ENCODE data around the gene HTR3D. TPM values are rescaled to one million over a fixed set of nuclear protein-coding genes. Genes with fewer than 3 reads are reported as not detected.
"Not testable (repeated sequence)": the region's sequence is repeated elsewhere in the genome, so short reads cannot be mapped to it uniquely, and the experiment has no call there.

HTR3D gene
- total RNA-seq, 2 donors from 2014 or later: not detected

DNA sequence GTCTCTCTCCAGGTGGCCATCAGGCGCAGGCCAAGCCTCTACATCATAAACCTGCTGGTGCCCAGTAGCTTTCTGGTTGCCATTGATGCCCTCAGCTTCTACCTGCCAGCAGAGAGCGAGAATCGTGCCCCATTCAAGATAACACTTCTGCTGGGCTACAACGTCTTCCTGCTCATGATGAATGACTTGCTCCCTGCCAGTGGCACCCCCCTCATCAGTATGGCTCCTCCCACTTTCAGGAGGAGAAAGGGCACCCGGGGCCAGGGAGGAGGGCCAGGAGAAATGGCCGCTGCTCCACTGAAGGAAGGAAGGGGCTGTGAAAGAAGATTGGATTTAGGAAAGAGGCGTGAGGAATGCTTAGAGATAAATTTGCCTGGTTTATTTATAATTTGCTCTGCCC lies 27.9 kb downstream of the HTR3D start:
- Histone ChIP-seq H3K27ac (no peak overlapping the region), H3K9me3 (no peaks in the 10 kb centered on the region), H3K4me3 (no peak overlapping the region), H3K9ac (ENCODE audit: low read depth in 2 of 2, low read length in 2 of 2) (no peak overlapping the region), H3K36me3 (no peaks in the 10 kb centered on the region), H3K4me1 (no peaks in the 10 kb centered on the region), H3K27me3 (no peaks in the 10 kb centered on the region)
- no peak for DNase-seq
- intact Hi-C loops (cut with DNase I): no loop called here
- no peak for TF ChIP-seq CTCF (IDR thresholded peaks at IDR 0.05)

- intact Hi-C loops (cut with DNase I): no loop called here
- Histone ChIP-seq H3K9ac (ENCODE audit: low read depth in 2 of 2, low read length in 2 of 2) (no peak overlapping the region), H3K4me3 (no peak overlapping the region), H3K36me3 (no peaks in the 10 kb centered on the region), H3K27ac (no peak overlapping the region), H3K4me1 (no peaks in the 10 kb centered on the region), H3K27me3 (no peaks in the 10 kb centered on the region), H3K9me3 (no peaks in the 10 kb centered on the region)
- no peak for DNase-seq
- no peak for TF ChIP-seq CTCF (IDR thresholded peaks at IDR 0.05)
Observed at GRCh38 chr3:184062637-184063036, 31.1 kb downstream of the HTR3D start.

DNA sequence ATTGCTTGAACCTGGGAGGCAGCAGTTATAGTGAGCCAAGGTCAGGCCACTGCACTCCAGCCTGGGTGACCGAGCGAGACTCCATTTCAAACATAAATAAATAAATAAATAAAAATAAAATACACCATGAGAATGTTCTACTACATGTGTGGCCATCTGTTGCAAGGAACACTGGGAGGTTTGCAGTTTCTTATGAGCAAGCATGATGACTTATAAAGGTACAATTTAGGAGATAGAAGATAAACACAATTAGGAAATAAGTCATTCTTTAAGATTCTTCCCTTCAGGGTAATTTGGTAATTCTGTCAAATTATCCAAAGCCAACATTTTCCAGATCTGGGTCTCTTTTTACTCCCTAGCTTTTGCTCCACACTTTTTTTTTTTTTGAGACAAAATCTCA lies 34.7 kb downstream of the HTR3D start:
- no peaks in the 10 kb centered on the region for H3K9me3 ChIP-seq
- H3K4me3 ChIP-seq: no peak overlapping the region
- intact Hi-C loops (cut with DNase I): no loop called here
- H3K36me3 ChIP-seq: no peaks in the 10 kb centered on the region
- no peak for TF ChIP-seq CTCF (IDR thresholded peaks at IDR 0.05)
- H3K9ac ChIP-seq (ENCODE audit: low read depth in 2 of 2, low read length in 2 of 2): no peak overlapping the region
- no peak overlapping the region for H3K27ac ChIP-seq
- DNase-seq: no peak
- no peaks in the 10 kb centered on the region for H3K4me1 ChIP-seq
- H3K27me3 ChIP-seq: no peaks in the 10 kb centered on the region

DNA sequence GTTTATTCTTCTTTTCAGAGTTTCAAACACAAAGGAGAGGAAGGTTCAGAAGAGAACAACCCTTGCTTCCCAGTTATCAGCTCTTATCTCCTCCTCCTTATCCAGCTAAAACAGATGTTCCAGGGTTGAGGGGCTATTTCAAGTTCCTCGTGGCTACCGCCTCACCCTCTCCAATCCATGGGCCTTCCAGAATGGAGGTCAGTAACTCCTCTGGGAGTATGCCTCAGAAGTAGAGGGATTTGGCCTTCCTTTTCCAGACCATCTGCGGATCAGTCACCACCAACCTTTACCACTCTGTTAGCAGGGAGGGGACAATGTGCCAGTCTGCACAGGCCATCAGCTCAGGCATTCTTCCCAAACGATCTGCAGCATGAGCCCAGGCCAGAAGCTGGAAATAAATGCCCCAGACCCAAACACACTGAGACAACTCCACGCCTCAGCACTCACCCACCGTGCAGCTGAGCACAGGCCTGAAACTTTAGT lies 36.1 kb downstream of the HTR3D start:
- DNase-seq: no peak

DNA sequence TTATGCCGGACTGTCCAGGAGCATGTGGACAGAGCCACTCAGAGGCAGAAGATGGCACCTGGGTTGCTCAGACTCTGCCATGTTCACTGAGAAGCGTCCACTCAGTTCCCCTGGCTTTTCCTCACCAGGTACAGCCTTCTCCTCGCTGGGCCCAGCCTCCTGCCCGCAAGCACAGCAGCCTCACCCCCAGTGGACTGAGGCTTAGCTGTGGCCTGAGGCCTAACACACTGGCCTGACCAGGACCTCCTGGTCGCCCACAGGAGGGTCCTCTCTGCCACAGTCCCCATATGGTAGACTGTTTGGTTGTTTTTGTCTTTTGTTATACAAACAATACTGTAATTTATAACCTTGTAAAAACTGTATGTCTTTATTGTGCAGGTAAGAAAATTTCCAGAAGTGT lies 36.8 kb downstream of the HTR3D start:
- no peak overlapping the region for H3K9ac ChIP-seq (ENCODE audit: low read depth in 2 of 2, low read length in 2 of 2)
- no peak overlapping the region for H3K27ac ChIP-seq
- no peak for DNase-seq
- no peaks in the 10 kb centered on the region for H3K9me3 ChIP-seq
- intact Hi-C loops (cut with DNase I): no loop called here
- H3K27me3 ChIP-seq: no peaks in the 10 kb centered on the region
- H3K4me3 ChIP-seq: no peak overlapping the region
- H3K4me1 ChIP-seq: no peaks in the 10 kb centered on the region
- no peaks in the 10 kb centered on the region for H3K36me3 ChIP-seq
- no peak for TF ChIP-seq CTCF (IDR thresholded peaks at IDR 0.05)

More for the DNA sequence above, 36.1 kb downstream of the HTR3D start:
- H3K4me3 ChIP-seq: no peak overlapping the region
- intact Hi-C loops (cut with DNase I): no loop called here
- H3K4me1 ChIP-seq: no peaks in the 10 kb centered on the region
- no peak overlapping the region for H3K27ac ChIP-seq
- H3K27me3 ChIP-seq: no peaks in the 10 kb centered on the region
- H3K36me3 ChIP-seq: no peaks in the 10 kb centered on the region
- TF ChIP-seq CTCF (IDR thresholded peaks at IDR 0.05): no peak
- H3K9ac ChIP-seq (ENCODE audit: low read depth in 2 of 2, low read length in 2 of 2): no peak overlapping the region
- no peaks in the 10 kb centered on the region for H3K9me3 ChIP-seq

- intact Hi-C loops (cut with DNase I); H3K4me3 ChIP-seq; DNase-seq; H3K9ac ChIP-seq (ENCODE audit: low read depth in 2 of 2, low read length in 2 of 2); H3K27ac ChIP-seq; H3K4me1 ChIP-seq; H3K9me3 ChIP-seq; H3K27me3 ChIP-seq; H3K36me3 ChIP-seq: not testable (repeated sequence)
Observed at GRCh38 chr3:184071142-184071541, 39.6 kb downstream of the HTR3D start.

Data from colonic mucosa (tissue), 4 donors.